ENCODE data around the gene DKK2.

Gene DKK2, protein sequence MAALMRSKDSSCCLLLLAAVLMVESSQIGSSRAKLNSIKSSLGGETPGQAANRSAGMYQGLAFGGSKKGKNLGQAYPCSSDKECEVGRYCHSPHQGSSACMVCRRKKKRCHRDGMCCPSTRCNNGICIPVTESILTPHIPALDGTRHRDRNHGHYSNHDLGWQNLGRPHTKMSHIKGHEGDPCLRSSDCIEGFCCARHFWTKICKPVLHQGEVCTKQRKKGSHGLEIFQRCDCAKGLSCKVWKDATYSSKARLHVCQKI

DNA sequence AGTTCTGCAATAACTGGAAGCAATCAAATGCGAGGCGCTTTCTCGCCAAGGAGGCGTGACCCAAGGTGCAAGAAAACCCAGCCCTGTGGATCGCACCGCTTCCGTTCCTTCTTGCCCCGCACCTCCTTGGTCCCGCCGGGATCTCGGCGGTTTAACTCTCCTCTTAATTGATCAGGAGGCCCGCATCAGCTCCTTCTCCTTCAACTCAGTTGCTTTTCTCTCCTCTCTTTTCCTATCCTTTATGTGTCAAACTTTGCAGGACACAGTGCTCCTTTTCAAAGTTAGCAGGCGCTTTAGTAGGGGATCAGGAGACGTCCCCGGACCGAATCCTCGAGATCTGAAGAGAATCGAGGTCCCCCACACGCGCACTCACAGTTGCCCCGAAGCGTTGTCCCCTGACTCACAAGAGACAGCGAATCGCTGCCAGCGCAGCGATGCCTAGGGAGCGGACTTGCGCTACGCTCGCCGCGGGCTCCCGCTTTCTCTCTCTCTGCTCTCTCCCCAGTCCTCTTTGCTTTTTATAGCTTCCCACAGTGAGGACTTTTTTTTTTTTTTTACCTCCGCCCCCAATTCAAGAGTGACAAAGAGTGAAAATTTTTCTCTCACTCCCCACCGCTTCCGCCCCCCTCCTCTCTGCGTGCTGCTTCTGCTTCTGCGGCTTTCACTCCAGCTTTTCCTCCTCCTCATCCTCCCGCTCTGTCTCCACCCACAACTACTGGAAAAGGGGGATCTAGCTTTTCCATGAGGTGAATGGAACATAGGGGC is at the start of gene DKK2:
DKK2 (minus strand) TSS at position 495 of the 765 bp plus-strand sequence. CDS start 722 bp downstream, outside the sequence.
- DNase-seq = no peak

DNA sequence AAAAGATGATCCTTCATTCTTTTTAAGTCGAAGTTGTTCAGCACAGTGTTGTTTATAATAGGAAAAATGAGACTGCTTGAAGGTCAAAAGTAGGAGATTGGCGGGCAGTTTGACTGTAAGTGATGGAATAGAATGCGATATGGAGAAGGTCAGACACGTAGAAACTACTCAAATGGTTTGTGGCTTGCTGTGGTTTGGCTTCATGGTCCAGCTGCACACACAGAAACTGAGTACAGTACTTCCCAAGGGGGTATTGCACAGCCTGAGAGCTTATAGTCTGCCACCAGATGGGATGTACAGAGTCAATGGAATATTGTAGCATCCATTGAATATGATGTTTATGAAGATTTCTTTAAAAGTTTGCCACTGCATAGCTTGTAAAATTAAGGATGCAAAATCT is 41.1 kb upstream of the DKK2 start:
- no peak for DNase-seq

DNA sequence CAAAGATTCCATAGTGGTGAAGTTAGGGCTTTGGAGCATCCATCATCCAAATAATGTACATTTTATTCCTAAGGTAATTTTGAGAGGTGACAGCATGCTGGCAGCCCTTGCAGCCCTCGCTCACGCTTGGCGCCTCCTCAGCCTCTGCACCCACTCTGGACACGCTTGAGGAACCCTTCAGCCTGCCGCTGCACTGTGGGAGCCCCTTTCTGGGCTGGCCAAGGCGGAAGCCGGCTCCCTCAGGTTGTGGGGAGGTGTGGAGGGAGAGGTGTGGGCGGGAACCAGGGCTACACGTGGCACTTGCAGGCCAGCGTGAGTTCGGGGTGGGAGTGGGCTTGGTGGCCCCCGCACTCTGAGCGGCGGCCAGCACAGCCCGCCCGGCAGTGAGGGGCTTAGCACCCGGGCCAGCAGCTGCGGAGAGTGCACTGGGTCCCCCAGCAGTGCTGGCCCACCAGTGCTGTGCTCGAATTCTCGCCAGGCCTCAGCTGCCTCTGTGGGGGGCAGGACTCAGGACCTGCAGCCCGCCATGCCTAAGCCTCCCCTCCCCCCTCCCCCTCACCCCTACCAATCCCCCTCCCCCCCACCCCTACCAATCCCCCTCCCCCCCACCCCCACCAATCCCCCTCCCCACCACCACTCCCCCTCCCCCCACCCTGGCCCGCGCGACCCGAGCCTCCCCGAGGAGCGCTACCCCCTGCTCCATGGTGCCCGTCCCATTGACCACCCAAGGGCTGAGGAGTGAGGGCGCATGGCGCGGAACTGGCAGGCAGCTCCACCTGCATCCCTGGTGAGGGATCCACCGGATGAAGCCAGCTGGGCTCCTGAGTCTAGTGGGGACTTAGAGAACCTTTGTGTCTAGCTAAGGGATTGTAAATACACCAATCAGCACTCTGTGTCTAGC is 37.0 kb upstream of the DKK2 start:
- DNase-seq = no peak

DNA sequence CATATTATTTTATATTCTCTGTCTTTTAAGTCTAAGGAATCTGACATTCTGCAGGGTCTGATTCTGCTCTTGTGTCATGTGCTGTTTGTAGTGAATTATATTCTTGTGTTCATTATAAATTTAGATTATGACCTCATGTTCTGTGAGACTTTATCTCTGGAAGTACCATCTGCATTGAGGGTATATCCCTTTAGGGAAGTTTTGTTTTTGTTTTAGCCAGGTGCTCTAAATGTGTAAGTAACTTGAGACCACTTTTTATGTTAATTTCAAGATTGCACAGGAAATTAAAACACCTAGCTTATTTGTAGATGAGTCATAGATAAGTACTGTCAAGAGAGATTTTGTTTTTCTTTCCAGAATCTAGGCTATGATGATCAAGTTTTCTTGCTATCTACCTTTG is 35.0 kb upstream of the DKK2 start:
- no peak for DNase-seq

DNA sequence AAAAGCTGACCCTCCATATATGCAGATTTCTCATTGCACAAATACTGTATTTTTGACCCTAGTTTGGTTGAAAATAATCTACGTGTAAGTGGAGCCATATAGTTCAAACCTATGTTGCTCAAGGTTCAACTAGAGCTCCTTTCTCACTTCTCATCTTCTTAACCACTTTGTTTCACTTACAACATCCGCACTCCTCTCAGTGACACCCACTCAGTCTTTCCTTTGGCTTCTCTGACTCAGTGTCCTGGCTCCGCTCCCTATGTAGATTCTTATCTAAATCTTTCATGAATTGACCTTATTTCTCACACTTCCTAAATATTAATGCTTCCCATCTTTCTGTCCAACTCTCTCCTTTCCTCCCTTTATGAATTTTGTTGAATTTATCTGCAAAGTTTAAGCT is 32.9 kb upstream of the DKK2 start:
- no peak for DNase-seq

DNA sequence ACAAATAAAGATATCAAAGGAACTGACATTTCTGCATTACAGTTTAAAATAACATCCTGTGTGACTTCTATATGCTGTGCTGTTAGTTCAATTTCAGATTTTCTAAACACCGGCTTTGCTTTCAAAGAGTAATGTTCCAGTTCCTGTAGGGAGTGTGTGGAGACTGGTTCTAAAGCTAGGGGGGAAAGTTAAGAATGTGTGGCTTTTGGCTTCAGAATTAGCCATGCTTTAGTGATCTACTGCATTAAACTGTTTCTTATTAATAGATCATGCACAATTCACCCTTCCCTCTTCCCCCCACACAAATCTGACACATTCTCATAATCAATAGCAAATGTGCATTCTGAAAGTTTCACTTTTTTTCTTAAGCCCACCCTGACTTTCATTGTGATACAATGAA is 32.0 kb upstream of the DKK2 start:
- no peak for DNase-seq

DNA sequence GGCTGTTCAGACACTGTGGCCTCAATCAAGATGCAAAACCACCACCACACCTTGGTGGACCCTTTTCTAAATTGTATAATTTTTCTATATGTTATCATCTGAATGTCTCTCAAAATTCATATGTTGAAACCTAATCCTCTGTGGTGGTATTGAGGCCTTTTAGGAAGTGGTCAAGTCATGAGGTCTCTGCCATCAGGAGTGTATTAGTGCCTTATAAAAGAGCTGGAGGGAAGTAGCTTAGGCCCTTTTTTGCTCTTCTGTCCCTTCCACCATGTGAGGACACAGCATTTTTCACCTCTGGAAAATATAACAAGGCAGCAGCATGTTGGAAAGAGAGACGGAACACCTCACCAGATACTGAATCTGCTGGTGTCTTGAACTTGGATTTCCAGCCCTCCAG is 30.5 kb upstream of the DKK2 start:
- no peak for DNase-seq

DNA sequence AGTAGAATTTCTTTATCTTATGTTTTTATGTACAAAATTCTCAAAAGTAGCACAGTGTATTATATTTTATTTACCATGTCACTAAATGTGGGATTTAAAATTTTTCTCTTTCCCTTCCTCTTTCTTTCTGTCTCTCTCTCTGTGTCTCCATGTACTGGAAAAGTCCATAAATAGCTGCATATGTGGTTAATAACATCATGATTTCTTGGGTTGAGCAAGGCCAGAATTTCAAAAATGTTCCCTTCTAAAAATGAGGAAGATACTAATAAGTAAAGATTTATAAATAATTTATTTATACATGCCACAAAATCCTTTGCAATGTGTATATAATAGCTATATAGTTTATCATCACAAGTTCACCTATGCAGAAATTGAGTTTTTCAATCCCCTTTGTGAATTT is 29.1 kb upstream of the DKK2 start:
- DNase-seq = no peak

DNA sequence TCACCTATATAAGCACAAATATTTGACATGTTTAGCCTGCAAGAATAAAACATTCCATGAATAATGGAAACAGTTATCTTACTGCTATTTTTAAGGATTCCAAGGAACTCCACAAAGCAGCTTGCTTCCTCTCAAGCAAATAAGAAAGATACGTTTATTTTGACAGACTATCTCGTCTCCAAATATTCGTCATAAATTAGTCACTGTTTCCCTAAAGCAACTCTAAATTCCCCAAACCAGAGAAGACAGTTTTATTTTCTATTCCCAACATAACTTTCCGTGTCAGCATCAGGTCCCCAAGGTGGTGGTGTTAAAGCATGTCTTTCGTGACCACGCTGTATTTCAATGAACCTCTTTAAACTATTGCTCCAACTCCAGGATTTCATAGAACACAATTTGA is 24.3 kb upstream of the DKK2 start:
- no peak for DNase-seq

DNA sequence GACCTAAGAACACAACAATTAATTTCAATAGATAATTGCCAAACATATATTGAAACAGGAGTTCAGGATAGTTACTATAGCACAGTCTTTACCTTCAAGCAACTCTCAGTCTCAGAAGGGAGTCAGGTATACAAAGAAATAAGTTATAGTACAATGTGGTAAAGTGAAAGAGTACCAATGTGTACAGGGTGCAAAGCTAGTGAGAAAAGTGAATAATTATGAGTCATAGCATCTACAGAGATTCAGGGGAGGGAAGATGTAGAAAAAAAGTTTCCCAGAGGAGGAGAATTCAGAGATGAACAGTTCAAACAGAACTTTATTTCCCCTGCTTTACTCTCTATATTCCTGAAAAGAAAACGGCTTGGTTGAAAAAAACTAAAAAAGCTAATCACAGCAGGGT is 22.7 kb upstream of the DKK2 start:
- DNase-seq = no peak

DNA sequence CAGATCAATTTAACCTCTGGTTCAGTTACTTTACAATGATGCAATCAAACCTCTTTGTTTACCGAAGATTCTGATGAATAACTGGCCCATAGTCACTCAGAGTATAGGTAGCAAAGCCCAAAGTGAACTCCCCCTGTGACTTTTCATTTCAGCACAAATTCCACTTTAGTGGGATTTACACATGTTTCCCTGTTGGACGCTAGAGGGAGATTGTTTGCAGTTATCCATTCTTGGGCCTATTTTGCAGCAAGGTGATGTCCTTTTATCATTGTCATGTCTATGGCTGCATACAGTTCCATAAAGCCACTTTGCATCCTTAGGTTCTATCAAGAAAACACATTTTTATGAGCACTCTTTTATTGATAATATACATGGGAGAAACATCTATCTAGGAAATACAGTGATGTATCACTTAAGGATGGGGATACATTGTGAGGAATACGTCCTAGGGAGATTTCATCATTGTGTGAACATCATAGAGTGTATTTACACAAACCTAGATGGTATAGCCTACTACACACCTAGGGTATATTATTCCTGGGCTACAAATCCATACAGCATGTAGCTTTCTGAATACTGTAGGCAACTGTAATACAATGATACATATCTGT is 14.5 kb upstream of the DKK2 start:
- no peak for DNase-seq

DNA sequence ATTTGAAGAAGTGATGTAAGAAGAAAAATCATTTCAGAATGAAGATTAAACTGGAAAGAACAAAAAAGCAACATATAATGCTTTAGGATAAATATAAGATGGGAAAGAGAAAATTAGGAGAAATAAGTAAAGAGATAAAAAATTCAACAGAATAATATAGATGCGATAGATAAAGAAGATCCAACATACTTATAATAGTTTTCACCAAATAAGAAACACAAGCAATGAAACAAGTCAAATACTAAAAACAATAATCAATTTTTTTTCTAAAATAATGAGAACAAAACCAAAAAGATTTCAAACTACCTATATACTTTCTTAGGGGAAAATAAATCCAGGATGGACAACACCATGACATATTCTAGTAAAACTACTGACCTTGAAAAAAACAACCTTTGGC is 10.1 kb upstream of the DKK2 start:
- DNase-seq = no peak

DNA sequence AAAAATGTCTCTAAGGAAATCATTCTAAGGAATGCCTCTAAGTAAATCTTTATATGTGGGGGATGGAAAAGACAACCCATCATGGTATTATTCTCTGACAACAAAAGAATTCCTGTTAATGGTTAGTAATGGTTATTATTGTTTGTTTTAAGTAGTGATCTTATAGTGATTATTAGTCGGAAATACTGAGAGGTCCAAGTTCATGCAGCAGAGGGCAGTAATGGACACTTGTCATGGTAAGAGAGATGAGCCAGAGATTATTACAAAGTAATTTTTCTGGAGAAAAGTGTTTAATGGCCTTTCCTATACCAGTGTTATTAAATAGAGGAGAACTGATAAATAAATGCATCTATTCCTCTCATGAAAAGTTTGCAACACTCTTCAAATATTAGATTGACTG is 8.1 kb upstream of the DKK2 start:
- DNase-seq = no peak

DNA sequence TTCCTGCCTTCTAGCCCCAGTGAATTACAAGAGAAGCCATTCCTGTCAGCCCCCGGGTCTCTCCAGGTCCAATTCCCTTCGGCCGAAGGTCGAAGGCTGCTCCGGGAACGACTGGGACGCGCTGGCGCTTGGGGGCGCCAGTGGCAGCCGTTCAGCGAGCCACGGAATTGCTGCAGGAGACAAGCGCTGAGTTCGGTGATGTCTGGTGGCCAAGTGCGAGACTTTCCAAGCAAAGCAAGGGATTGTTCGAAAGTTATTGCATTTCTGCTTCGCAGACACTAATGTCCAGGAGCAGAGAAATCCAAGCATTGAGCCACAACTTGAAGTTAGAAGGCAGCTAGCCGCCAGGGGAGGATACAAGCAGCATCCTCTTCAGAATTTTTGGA is 1.1 kb upstream of the DKK2 start:
- DNase-seq = no peak

DNA sequence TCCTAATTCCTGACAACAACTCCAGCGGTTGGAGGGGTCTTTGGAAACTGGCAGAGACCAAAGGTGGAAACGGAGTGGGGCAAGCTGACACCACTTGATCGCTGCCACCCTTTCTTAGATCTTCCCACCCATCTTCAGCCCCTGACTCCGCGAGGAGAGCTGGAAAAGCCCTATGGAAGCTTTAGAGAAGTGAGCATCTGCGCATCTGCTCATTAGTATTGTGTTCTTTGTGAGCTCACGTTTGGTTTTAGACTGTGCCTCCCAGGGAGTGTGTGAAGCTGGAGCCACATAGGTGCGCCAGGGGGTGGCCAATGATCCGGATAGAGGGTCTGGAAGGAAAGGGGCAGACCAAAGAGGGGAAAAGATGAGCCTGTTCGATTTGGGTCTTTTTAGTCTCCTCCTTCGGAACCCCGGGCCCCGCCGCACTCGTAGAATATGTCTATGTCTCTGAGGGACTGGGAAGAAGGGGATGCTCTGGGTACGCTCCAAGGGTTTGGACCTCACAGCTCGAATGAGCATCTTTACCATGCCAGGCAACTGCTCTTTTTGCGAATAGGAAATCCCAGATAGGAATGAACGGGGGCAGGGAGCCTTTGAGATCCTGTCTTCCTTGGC is 578 bp upstream of the DKK2 start:
- no peak for DNase-seq

DNA sequence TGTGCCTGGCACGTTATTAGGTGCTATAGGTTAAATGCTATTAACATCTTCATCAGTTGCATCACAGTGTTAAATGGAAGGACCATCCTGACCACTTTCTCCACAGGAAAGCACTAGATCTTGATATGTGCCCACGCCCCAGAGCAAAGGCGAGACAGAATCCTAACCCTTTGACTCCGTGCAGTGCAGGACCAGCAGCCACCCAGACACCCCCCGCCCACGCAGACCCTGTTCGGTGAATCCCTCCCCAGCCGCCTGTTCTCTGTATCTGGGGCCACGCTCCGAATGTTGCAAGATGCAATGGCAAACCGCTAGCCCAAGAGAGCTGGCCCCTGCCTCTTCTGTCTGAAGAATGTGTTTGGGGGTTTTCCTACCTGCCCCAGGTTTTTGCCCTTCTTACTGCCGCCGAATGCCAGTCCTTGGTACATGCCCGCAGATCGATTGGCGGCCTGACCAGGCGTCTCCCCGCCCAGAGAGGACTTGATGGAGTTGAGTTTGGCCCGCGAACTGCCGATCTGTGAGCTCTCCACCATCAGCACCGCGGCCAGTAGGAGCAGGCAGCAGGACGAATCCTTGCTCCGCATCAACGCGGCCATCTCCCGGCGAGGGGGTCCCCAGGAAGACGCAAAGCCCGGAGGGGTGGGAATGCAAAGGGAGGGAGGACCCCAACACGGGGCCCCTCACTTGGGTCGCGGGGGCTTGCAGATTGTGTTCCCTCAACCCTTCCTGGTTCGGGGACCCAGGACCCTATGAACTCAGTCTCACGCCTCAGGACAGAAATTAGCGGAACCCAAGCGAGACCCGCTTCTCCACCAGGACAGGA is 906 bp downstream of the DKK2 start:
- no peak for DNase-seq

DNA sequence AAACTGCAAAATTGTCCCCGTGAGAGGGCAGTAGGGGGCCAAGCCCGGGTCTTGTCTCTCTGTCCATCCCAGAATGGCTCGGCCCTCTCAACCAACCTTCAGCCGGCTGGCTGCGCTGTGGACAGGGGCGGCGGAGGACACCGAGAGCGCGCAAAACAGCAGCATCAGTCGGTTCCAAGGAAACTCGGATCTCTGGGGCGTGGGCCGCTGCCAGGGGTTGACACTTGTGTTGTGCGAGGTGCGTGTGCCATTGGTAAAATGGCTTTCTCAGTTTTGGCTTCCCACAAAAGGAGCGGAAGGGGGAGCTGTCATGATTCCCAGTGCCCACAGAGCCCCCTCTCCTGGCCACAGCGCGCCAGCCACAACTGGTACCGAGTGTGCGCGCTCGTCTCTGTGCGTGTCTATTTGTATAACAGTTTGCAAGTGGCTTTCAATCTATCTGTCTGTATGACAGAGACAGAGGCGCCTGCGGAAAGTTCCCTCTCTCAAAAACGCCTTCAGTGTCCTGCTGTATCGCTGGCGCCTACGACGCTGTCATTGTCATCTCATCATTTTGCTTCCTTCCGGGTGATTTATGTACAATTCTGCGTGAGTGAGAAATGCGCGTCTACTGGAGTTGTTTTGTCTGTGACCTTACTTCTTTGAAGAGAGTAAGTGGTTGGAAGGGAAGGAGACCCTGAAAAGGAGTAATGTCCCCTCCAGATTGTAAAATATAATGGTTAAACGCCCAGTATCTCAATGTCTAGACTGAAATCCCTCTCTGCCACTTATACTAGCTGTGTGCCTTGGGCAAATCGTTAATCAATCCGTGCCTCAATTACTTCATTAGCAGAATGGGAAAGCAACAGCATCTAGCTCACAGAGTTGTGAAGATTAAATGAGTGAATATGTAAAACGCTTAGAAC is 1.8 kb downstream of the DKK2 start:
- DNase-seq = no peak

DNA sequence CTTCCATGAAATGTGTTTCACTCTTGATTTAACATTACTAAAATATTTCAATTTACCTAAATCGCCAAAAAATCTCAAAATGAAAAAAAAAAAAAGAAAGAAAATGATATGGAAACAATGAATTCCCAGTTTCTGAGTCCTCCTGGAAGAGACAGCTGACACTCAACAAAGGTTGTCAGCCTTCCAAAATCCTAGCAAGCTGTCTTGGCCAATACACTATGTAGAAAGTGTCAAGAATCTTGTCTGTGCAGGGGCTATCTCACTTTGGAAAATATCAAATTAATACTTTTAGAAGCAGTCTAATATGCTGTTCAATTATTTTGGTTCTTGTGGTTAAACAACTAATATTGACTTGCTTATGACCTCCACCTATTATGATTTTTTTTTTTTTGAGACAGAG is 8.7 kb downstream of the DKK2 start:
- no peak for DNase-seq

DNA sequence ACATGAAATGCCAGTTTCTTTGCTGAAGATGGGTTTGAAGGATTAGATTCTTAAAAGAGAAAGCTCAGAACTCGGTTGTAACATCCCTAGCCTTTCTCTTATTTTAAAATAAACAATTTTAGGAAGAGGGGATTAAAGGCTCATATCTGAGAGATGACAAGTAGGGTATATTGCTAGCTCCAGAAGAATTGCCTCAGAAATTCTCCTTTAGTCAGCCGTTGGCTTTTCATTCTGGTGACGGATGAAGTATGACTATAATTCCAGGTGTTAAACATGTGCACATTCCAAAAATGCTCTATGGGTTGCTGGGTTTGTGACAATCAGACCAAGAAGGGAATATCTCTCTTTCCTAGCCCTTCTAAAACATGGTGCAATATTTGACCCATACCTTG is 17.8 kb downstream of the DKK2 start:
- no peak for DNase-seq

DNA sequence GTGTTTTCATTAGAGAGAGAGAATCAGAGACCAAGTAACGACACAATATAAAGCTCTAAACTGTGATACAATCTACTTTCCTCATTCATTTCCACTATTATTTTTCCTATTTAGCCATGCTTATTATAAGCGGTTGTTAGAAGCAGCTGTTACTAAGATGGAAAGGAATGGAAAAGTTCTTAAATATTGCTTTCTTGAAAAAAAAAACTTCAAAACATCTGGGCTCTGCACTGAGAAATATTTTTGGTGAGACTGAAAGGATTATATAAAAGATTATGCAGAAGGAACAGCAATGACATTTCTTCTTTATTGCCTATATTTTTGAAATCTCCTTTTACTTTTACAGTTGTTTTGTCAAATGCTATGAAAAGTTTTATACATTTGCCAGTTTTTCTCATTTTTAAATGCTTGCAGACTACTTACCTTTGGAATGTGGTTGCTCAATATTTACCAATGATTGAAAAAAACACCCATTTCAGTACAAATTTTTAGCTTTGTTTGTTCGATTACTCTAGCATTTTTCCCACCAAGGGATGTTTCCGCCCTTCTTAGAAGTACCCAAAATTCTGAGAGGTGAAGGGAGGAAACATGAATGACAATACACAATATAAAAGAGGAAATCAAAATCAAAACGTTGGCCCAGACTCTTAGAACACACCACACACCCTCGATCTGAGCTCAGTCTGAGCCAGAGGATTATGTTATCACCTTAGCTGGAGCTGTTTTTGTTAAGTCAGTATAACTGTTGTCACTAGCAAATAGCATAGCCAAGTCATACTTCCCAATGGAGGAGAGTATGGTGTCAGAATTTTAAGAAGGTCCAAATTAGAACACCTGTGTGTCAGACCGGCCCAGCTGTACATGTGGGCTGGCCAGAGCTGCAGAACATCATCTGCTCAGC is 18.4 kb downstream of the DKK2 start:
- no peak for DNase-seq
